SK-N-MC (cell line): ENCODE data around the gene XRN2.

ENCODE experiments used
- EZH2 ChIP-seq: fragments of 200-600 bp; sonication (generic); IDR thresholded peaks from one replicate; pipeline ENCODE4 v1.6.1; 2017; ENCODE audit warnings: antibody characterized with exemption
- FOXP2 ChIP-seq: optimal IDR thresholded peaks from 2 replicates; pipeline ENCODE3; 2011; ENCODE audit warnings: mild to moderate bottlenecking, moderate library complexity; ENCODE audit not compliant: insufficient read depth; ENCODE audit errors: extremely low read length, control extremely low read depth
- POLR2AphosphoS5 ChIP-seq: IDR thresholded peaks from 2 replicates; pipeline ENCODE4 v1.6.1; 2012; ENCODE audit warnings: mild to moderate bottlenecking, low read depth, low read length, borderline replicate concordance

DNA sequence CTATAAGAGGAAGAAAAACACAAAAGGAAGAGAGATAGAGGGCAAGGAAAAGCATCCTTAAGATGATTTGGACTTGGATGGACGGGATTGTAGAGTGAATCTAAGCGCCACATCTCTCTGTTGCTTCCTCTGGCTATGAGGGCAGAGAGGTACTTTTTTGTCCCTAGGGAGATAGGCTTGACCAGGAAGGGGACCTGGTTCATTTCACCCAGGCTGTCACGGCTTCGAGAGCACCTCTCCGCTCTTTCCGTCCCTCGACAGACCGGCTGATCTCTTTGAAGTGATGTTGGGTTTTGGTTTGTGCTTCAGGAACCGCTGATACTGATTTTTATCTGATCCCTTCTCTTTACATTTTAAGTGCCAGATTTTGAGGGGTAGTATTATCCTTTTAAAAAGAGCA is 74.6 kb downstream of the XRN2 start:
- no peak for TF ChIP-seq POLR2AphosphoS5
- TF ChIP-seq EZH2: no peak
- TF ChIP-seq FOXP2: no peak
